ENCODE results near the gene GOLGA7B. TPM values are rescaled to one million over a fixed set of nuclear protein-coding genes. Genes with fewer than 3 reads are reported as not detected.
"Not testable (repeated sequence)": the region's sequence is repeated elsewhere in the genome, so short reads cannot be mapped to it uniquely, and the experiment has no call there.

The GOLGA7B gene
- total RNA-seq, 1 donor = under 0.01 TPM

- H3K4me2 ChIP-seq (ENCODE audit: insufficient read depth, low read length) = no peak overlapping the region
- TF ChIP-seq, protein P1, sequence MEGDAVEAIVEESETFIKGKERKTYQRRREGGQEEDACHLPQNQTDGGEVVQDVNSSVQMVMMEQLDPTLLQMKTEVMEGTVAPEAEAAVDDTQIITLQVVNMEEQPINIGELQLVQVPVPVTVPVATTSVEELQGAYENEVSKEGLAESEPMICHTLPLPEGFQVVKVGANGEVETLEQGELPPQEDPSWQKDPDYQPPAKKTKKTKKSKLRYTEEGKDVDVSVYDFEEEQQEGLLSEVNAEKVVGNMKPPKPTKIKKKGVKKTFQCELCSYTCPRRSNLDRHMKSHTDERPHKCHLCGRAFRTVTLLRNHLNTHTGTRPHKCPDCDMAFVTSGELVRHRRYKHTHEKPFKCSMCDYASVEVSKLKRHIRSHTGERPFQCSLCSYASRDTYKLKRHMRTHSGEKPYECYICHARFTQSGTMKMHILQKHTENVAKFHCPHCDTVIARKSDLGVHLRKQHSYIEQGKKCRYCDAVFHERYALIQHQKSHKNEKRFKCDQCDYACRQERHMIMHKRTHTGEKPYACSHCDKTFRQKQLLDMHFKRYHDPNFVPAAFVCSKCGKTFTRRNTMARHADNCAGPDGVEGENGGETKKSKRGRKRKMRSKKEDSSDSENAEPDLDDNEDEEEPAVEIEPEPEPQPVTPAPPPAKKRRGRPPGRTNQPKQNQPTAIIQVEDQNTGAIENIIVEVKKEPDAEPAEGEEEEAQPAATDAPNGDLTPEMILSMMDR (IDR thresholded peaks at IDR 0.05; ENCODE audit: extremely low read depth, low read depth, low read length) = no peak
- no peak for DNase-seq (ENCODE audit: insufficient read length, low spot score, missing footprints)
These were observed 19.6 kb upstream of the GOLGA7B start for GRCh38 chr10:97830064-97830463.

DNA sequence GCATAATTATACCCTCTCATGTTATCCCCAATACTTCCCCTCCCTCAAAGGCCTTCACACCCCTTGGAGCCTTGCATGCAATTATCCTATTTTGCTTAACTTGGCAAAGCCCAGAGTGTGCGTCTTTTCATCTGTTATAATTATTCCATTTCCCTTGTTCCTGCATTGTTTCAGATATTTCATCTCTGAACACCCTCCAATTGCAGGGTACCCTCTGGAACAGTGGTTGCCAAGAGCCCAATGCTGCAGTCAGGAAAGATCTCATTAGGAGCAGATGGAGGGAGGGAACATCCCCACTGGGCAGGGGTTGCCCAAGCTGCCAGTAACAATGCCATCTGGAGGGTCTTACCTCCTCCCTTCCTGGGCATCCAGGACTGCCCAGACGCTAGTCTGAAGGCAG is 18.4 kb upstream of the GOLGA7B start:
- Histone ChIP-seq H2AFZ (ENCODE audit: low read length) (no peak overlapping the region), H3K9me3 (ENCODE audit: low read depth, low read length) (no peaks in the 10 kb centered on the region), H3K4me2 (ENCODE audit: insufficient read depth, low read length) (no peak overlapping the region), H3K79me2 (ENCODE audit: insufficient read depth, low read length) (no peaks in the 10 kb centered on the region), H3K36me3 (ENCODE audit: insufficient read depth, low read length) (no peaks in the 10 kb centered on the region), H3K27me3 (ENCODE audit: insufficient read depth, low read length) (peaks cover 28% of the 10 kb centered on the region), H3K4me3 (ENCODE audit: insufficient read depth, low read length) (no peak overlapping the region), H3K27ac (ENCODE audit: low read depth, low read length) (no peak overlapping the region), H4K20me1 (ENCODE audit: insufficient read depth, low read length) (no peaks in the 10 kb centered on the region), H3K4me1 (ENCODE audit: insufficient read depth, low read length) (no peaks in the 10 kb centered on the region)
- no peak for DNase-seq (ENCODE audit: insufficient read length, low spot score, missing footprints)
- TF ChIP-seq, protein P1 (IDR thresholded peaks at IDR 0.05; ENCODE audit: extremely low read depth, low read depth, low read length) = no peak

More at GRCh38 chr10:97830064-97830463, 19.6 kb upstream of the GOLGA7B start:
- Histone ChIP-seq H3K27me3 (ENCODE audit: insufficient read depth, low read length) (peaks cover 28% of the 10 kb centered on the region), H3K36me3 (ENCODE audit: insufficient read depth, low read length) (no peaks in the 10 kb centered on the region), H3K79me2 (ENCODE audit: insufficient read depth, low read length) (no peaks in the 10 kb centered on the region), H2AFZ (ENCODE audit: low read length) (no peak overlapping the region), H4K20me1 (ENCODE audit: insufficient read depth, low read length) (no peaks in the 10 kb centered on the region), H3K9me3 (ENCODE audit: low read depth, low read length) (no peaks in the 10 kb centered on the region), H3K4me1 (ENCODE audit: insufficient read depth, low read length) (no peaks in the 10 kb centered on the region), H3K27ac (ENCODE audit: low read depth, low read length) (no peak overlapping the region), H3K4me3 (ENCODE audit: insufficient read depth, low read length) (no peak overlapping the region)

DNA sequence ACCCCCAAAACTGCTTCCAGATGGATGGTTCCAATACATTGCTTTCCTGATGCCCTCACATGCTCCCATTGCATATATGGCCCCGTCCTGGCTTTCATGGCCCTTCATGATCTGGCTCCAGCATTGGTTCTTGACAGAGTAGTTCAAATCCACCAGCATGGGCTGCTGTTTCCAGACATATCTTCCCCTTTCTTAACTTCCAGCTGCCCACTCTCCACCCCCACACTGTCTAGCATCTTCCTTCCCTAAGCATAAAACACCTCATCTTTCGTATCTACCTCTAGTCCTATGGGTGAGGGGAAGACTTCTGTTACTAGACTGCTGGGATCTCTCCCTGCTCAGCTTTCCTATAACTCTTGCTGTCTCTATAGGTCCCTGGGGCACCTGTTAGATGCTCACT is 13.2 kb upstream of the GOLGA7B start:
- H3K36me3 ChIP-seq (ENCODE audit: insufficient read depth, low read length) = no peaks in the 10 kb centered on the region
- H2AFZ ChIP-seq (ENCODE audit: low read length) = no peak overlapping the region
- TF ChIP-seq, protein P1 (IDR thresholded peaks at IDR 0.05; ENCODE audit: extremely low read depth, low read depth, low read length) = no peak
- no peak overlapping the region for H3K27ac ChIP-seq (ENCODE audit: low read depth, low read length)
- peaks cover 10% of the 10 kb centered on the region for H3K4me1 ChIP-seq (ENCODE audit: insufficient read depth, low read length)
- no peak overlapping the region for H3K4me3 ChIP-seq (ENCODE audit: insufficient read depth, low read length)
- no peak overlapping the region for H3K4me2 ChIP-seq (ENCODE audit: insufficient read depth, low read length)
- no peaks in the 10 kb centered on the region for H3K9me3 ChIP-seq (ENCODE audit: low read depth, low read length)
- H3K27me3 ChIP-seq (ENCODE audit: insufficient read depth, low read length) = peaks cover 26% of the 10 kb centered on the region
- H4K20me1 ChIP-seq (ENCODE audit: insufficient read depth, low read length) = no peaks in the 10 kb centered on the region
- DNase-seq (ENCODE audit: insufficient read length, low spot score, missing footprints) = no peak
- H3K79me2 ChIP-seq (ENCODE audit: insufficient read depth, low read length) = no peaks in the 10 kb centered on the region

DNA sequence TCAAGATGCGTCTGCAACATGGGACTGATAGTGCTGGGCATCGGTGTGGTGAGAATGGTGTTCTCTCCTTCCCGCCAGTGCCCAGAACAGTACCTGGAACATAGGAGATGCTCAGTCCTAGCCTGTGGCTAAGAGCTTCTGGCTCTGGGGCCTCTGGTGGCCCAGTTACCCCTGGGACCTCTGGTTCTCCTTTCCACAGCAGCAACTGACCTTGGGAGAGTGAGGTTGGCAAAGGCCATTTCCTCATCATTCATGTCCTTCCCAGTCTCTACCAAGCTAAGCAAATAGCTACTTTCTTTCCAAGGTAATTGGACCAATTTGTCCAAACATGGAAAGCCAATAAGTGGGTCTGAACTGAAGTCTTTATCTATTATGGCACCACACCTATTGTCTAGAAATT is 11.6 kb upstream of the GOLGA7B start:
- Histone ChIP-seq H3K9me3 (ENCODE audit: low read depth, low read length) (no peaks in the 10 kb centered on the region), H3K27ac (ENCODE audit: low read depth, low read length) (no peak overlapping the region), H3K4me1 (ENCODE audit: insufficient read depth, low read length) (peaks cover 15% of the 10 kb centered on the region), H2AFZ (ENCODE audit: low read length) (no peak overlapping the region), H3K27me3 (ENCODE audit: insufficient read depth, low read length) (peaks cover 10% of the 10 kb centered on the region), H3K79me2 (ENCODE audit: insufficient read depth, low read length) (no peaks in the 10 kb centered on the region), H3K4me3 (ENCODE audit: insufficient read depth, low read length) (no peak overlapping the region), H3K4me2 (ENCODE audit: insufficient read depth, low read length) (no peak overlapping the region), H4K20me1 (ENCODE audit: insufficient read depth, low read length) (no peaks in the 10 kb centered on the region), H3K36me3 (ENCODE audit: insufficient read depth, low read length) (no peaks in the 10 kb centered on the region)
- TF ChIP-seq, protein P1 (IDR thresholded peaks at IDR 0.05; ENCODE audit: extremely low read depth, low read depth, low read length) = no peak
- DNase-seq (ENCODE audit: insufficient read length, low spot score, missing footprints) = no peak

- H3K9me3 ChIP-seq (ENCODE audit: low read depth, low read length); H3K79me2 ChIP-seq (ENCODE audit: insufficient read depth, low read length); H3K27me3 ChIP-seq (ENCODE audit: insufficient read depth, low read length): not testable (repeated sequence)
These were observed 8.5 kb upstream of the GOLGA7B start for GRCh38 chr10:97841166-97841565.

GRCh38 chr10:97842114-97842513 is 7.5 kb upstream of the GOLGA7B start:
- not testable (repeated sequence) for H2AFZ ChIP-seq (ENCODE audit: low read length); H4K20me1 ChIP-seq (ENCODE audit: insufficient read depth, low read length); H3K9me3 ChIP-seq (ENCODE audit: low read depth, low read length); DNase-seq (ENCODE audit: insufficient read length, low spot score, missing footprints); H3K27ac ChIP-seq (ENCODE audit: low read depth, low read length); H3K79me2 ChIP-seq (ENCODE audit: insufficient read depth, low read length); H3K36me3 ChIP-seq (ENCODE audit: insufficient read depth, low read length); H3K4me3 ChIP-seq (ENCODE audit: insufficient read depth, low read length); H3K4me2 ChIP-seq (ENCODE audit: insufficient read depth, low read length)
- Histone ChIP-seq H3K27me3 (ENCODE audit: insufficient read depth, low read length) (peaks cover 13% of the 10 kb centered on the region), H3K4me1 (ENCODE audit: insufficient read depth, low read length) (peaks cover 15% of the 10 kb centered on the region)

More at GRCh38 chr10:97841166-97841565, 8.5 kb upstream of the GOLGA7B start:
- not testable (repeated sequence) for DNase-seq (ENCODE audit: insufficient read length, low spot score, missing footprints); H2AFZ ChIP-seq (ENCODE audit: low read length); H3K4me2 ChIP-seq (ENCODE audit: insufficient read depth, low read length); H3K4me3 ChIP-seq (ENCODE audit: insufficient read depth, low read length); H3K27ac ChIP-seq (ENCODE audit: low read depth, low read length); H4K20me1 ChIP-seq (ENCODE audit: insufficient read depth, low read length); H3K36me3 ChIP-seq (ENCODE audit: insufficient read depth, low read length)
- peaks cover 15% of the 10 kb centered on the region for H3K4me1 ChIP-seq (ENCODE audit: insufficient read depth, low read length)

Measured in osteoblast (primary cell).